Measurements from ENCODE around the gene ARHGEF35.
"Not testable (repeated sequence)": the region's sequence is repeated elsewhere in the genome, so short reads cannot be mapped to it uniquely, and the experiment has no call there.

ARHGEF35 gene

DNA sequence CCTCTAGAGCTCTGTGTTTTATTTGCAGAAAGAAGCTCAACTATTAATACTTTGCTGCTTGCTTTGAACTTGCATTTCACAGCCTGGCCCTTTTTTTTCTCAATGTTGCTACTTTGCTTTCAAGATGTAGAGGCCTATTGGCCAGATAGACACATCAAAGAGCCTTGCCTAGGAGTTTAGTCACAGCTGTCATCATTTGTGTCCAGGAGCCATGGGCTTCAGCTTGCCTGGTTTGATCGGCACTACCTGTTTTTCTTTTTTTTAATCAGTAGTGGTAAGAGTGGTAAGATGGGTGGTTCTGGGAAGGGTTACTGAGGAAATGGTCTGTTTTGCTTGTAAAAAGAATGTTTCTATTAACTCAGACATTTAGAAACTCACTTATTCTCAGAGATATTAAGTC lies 6.3 kb upstream of the ARHGEF35 start:
- DNase-seq; H3K27ac ChIP-seq; H3K36me3 ChIP-seq (replicated peaks); H3K27me3 ChIP-seq (replicated peaks); in situ Hi-C loops (cut with HindIII; ENCODE audit: low pct_ligation_motif_present, low sequenced_read_pairs); H3K4me3 ChIP-seq (ENCODE audit: low read depth, low read length): not testable (repeated sequence)

DNA sequence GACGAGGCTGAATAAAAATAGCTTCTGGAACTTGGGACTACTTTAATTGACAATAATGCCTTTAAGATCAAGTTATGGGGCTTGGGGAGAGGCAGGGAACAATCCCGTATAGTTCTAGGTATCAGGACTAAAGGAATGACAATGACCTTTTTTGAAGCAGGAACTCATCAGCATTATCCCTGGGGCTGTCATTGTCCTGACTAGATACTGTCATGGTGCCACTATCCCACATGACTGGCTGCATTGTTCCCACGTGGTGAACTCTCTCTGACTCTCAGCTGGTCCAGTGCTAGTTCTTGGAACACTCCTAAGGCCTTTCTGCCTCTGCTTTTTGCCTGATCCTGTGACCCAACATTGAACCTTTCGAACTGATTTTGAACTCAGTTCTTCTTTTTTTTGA lies 3.3 kb upstream of the ARHGEF35 start:
- H3K36me3 ChIP-seq (replicated peaks); H3K27me3 ChIP-seq (replicated peaks); in situ Hi-C loops (cut with HindIII; ENCODE audit: low pct_ligation_motif_present, low sequenced_read_pairs); DNase-seq; H3K27ac ChIP-seq; H3K4me3 ChIP-seq (ENCODE audit: low read depth, low read length): not testable (repeated sequence)

DNA sequence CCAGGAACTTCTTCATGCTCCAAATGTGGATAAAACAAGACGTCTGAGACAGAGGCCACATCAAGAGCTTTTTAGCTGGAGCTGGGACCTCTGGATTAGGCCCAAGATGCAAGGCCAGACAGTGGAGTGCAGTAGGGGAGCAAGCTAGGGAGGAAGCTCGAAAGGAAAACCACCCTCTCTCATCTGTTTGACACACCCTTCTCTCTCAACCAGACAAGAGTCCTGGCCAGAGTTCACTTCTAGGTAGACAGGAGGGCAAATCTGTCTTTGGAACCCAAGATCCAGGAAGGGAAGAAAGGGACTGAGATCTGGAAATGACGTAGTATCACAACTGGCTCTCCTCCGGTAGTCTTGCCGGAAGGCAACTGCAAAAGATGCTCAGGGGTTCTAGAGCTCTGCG lies 1.2 kb downstream of the ARHGEF35 start:
- H3K4me3 ChIP-seq (ENCODE audit: low read depth, low read length); H3K27me3 ChIP-seq (replicated peaks); DNase-seq; H3K36me3 ChIP-seq (replicated peaks); in situ Hi-C loops (cut with HindIII; ENCODE audit: low pct_ligation_motif_present, low sequenced_read_pairs); H3K27ac ChIP-seq: not testable (repeated sequence)

DNA sequence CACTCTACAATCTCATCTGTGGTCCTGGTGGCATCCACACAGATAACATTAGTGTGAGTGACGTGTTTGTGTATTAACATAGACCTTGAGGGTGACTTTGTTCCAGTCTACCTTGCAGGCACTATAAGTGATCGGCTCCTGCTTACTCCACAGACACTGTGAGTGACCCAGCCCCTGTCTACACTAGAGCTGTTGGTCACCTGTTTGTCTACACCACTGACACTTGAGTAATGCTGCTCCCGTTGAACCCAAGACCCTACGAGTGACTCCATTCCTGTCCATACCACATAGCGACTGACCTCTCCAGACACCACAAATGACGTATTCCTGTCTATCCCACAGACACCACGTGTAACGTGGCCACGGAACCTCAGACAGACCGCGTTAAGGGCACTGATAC lies 1.9 kb downstream of the ARHGEF35 start:
- H3K27me3 ChIP-seq (replicated peaks); H3K27ac ChIP-seq; H3K4me3 ChIP-seq (ENCODE audit: low read depth, low read length); DNase-seq; H3K36me3 ChIP-seq (replicated peaks); in situ Hi-C loops (cut with HindIII; ENCODE audit: low pct_ligation_motif_present, low sequenced_read_pairs): not testable (repeated sequence)

DNA sequence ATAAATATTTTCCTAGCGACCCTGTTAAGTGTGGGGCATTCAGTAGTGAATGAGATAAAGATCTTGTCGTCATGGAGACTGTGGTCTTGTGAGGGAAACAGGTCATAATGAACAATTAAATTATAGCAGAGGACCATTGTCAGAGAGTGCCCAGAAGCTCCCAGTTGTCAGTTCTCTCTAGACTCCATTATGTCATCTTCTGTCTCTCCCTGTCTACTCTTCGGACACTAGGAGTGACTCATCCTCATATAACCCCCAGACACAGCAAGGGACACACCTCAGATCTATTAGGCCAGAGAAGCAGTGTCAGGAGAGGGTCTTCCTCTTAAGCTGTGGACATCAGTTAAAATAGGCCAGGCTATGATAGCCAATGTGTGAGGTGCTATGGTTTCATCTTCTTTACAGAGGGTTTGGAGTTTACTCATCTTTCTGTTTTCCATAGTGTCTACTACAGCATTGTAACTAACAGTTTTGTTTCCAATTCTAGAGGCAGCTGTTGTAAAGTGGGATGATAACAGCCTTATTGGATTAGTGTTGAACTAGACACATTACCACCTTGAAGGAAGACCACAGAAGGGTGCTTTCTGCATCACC lies 7.0 kb downstream of the ARHGEF35 start:
- H3K27me3 ChIP-seq (replicated peaks); H3K4me3 ChIP-seq (ENCODE audit: low read depth, low read length); DNase-seq; H3K36me3 ChIP-seq (replicated peaks); in situ Hi-C loops (cut with HindIII; ENCODE audit: low pct_ligation_motif_present, low sequenced_read_pairs); H3K27ac ChIP-seq: not testable (repeated sequence)

DNA sequence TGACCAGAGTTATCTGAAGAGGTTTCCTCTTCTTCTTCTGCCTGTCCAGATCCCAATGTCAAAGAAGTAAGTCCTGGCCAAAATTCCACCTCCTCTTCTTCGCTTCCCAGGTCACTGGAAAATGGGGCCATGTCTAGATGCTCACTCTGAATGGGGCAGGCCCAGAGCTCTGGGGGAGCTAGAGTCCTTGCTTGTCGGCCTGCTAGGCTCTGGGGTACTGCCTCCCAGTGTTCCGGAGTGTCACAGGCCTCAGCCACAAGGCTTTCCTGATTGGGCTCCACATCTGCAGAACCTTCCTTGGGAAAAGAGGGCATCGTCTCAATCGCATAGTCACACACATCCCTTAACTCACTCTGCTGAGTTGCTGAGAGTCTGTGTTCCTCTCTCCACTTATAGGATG lies 7.8 kb downstream of the ARHGEF35 start:
- in situ Hi-C loops (cut with HindIII; ENCODE audit: low pct_ligation_motif_present, low sequenced_read_pairs); H3K27ac ChIP-seq; H3K4me3 ChIP-seq (ENCODE audit: low read depth, low read length); H3K27me3 ChIP-seq (replicated peaks); DNase-seq; H3K36me3 ChIP-seq (replicated peaks): not testable (repeated sequence)

DNA sequence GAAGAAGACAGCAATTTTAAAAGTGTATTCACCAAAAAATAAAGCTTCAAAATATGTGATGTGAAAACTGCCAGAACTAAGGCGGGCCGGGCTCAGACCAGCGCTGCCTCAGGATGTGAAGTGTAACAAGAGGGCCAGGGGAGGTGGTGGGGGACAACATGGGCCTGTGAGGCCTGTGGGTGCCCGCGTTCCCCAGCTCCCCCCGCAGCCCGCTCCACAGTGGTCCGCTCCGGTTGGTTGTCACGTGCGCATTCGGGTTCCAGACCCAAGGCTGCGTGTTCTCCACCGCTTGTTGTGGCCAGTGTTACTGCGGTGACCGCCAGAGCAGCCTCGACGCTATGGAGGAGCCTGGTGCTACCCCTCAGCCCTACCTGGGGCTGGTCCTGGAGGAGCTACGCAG lies 12.5 kb downstream of the ARHGEF35 start, which contains the start of gene CTAGE4:
Gene CTAGE4, plus strand, starts transcription at position 301 of the 400 bp plus-strand sequence. Its CDS starts 38 bp downstream, at position 339.
- H3K36me3 ChIP-seq (replicated peaks); H3K4me3 ChIP-seq (ENCODE audit: low read depth, low read length); DNase-seq; H3K27me3 ChIP-seq (replicated peaks); in situ Hi-C loops (cut with HindIII; ENCODE audit: low pct_ligation_motif_present, low sequenced_read_pairs); H3K27ac ChIP-seq: not testable (repeated sequence)

DNA sequence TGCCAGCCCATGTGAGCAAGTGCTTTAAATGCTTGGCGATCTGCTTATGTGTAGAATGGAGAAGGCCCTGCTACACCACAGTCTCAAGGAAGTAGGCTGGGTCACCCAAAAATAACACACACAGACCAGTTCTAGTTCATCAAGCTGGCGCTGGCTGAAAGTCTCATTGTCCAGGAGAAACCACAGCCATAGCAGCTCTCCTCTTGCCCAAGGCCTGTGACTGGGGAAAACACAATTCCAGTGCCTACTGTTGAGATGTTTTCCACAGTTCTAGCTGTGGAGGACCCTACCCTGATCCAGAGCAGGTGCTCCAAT lies 16.5 kb downstream of the ARHGEF35 start:
- H3K36me3 ChIP-seq (replicated peaks); H3K27ac ChIP-seq; in situ Hi-C loops (cut with HindIII; ENCODE audit: low pct_ligation_motif_present, low sequenced_read_pairs); H3K27me3 ChIP-seq (replicated peaks); DNase-seq; H3K4me3 ChIP-seq (ENCODE audit: low read depth, low read length): not testable (repeated sequence)

DNA sequence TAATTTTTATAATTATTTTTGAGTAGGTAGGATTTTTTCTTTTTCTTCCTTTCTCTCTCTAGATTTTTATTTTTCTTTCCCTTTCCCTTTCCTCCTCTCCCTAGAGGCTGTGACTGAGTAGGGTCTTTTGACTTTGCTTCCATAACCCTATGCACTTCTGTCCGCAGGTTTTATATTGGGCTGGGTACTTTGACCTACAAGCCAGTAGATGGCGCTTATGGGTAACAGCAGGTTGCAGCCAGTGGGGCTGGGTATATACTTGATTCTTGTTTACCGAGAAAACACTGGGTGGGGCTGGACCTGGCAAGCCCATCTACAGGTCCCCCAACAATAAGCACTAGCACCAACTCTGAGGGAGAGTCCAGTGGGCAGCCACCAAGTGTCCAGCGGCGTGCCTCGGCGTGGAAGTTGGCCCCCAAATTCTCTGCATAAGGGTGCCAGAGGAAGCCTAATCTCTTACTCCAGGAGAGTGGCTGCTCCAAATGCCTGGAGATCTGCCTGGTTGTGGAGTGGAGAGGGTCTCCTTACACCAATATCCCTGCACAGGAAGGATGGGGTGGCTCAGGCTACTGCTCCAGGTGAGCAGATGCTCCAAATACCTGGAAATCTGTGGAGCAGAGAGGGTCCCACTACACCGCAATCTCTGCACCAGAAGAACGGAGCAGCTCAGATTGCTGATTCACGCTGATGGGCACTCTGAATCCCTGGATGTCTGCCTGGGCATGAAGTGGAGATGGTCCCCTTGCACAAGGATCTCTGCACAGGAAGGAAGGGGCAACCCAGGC lies 17.1 kb downstream of the ARHGEF35 start:
- H3K36me3 ChIP-seq (replicated peaks); in situ Hi-C loops (cut with HindIII; ENCODE audit: low pct_ligation_motif_present, low sequenced_read_pairs); H3K27me3 ChIP-seq (replicated peaks); H3K27ac ChIP-seq; H3K4me3 ChIP-seq (ENCODE audit: low read depth, low read length): not testable (repeated sequence)
- TF ChIP-seq, protein P1, sequence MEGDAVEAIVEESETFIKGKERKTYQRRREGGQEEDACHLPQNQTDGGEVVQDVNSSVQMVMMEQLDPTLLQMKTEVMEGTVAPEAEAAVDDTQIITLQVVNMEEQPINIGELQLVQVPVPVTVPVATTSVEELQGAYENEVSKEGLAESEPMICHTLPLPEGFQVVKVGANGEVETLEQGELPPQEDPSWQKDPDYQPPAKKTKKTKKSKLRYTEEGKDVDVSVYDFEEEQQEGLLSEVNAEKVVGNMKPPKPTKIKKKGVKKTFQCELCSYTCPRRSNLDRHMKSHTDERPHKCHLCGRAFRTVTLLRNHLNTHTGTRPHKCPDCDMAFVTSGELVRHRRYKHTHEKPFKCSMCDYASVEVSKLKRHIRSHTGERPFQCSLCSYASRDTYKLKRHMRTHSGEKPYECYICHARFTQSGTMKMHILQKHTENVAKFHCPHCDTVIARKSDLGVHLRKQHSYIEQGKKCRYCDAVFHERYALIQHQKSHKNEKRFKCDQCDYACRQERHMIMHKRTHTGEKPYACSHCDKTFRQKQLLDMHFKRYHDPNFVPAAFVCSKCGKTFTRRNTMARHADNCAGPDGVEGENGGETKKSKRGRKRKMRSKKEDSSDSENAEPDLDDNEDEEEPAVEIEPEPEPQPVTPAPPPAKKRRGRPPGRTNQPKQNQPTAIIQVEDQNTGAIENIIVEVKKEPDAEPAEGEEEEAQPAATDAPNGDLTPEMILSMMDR (IDR thresholded peaks at IDR 0.05; ENCODE audit: low read depth, low read length, missing control alignments): peak; percentile 53
- peak; percentile 4 for DNase-seq

DNA sequence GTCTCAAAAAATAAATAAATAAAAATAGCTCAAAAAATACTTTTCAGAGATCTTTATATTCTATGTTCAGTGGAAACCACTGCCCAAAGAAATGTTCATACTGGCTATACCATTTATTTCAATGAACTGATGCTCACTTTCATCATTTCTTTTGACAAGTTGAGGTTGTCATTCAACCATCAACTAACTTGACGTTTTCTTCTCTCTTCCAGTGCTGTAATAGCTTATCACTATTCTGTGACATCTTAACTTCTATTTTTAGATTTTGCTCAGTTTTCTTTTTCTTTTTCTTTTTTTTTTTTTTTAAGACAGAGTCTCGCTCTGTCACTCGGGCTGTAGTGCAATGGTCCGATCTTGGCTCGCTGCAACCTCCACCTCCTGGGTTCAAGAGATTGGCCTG lies 21.0 kb downstream of the ARHGEF35 start:
- H3K27me3 ChIP-seq (replicated peaks): no peaks in the 10 kb centered on the region
- H3K36me3 ChIP-seq (replicated peaks): no peaks in the 10 kb centered on the region
- DNase-seq: no peak
- no peak overlapping the region for H3K4me3 ChIP-seq (ENCODE audit: low read depth, low read length)
- in situ Hi-C loops (cut with HindIII; ENCODE audit: low pct_ligation_motif_present, low sequenced_read_pairs): no loop called here
- TF ChIP-seq, protein P1 (IDR thresholded peaks at IDR 0.05; ENCODE audit: low read depth, low read length, missing control alignments): no peak
- H3K27ac ChIP-seq: no peak overlapping the region

DNA sequence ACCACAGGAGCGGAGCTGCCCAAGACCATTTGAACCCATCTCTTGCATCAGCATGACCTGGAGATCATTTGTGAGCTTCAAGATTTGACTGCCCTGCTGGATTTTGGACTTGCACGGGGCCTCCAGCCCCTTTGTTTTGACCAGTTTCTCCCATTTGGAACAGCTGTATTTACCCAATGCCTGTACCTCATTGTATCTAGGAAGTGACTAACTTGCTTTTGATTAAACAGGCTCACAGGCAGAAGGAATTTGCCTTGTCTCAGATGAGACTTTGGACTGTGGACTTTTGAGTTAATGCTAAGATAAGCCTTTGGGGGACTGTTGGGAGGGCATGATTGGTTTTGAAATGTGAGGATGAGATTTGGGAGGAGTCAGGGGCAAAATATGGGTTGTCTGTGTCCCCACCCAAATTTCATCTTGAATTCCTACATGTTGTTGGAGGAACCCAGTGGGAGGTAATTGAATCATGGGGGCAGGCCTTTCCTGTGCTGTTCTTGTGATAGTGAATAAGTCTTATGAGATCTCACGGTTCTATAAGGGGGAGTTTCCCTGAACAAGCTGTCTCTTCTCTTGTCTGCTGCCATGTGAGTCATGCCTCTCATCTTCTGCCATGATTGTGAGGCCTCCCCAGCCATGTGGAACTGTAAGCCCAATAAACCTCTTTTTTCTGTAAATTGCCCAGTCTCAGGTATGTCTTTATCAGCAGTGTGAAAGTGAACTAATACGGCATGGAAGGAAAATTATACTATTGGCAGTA lies 23.9 kb downstream of the ARHGEF35 start:
- H3K27ac ChIP-seq: peak overlapping the region; percentile 56
- H3K36me3 ChIP-seq (replicated peaks); H3K4me3 ChIP-seq (ENCODE audit: low read depth, low read length); in situ Hi-C loops (cut with HindIII; ENCODE audit: low pct_ligation_motif_present, low sequenced_read_pairs); H3K27me3 ChIP-seq (replicated peaks): not testable (repeated sequence)
- peak; percentile 75 for DNase-seq
